ENCODE measurements around the gene CLIC3.

DNA sequence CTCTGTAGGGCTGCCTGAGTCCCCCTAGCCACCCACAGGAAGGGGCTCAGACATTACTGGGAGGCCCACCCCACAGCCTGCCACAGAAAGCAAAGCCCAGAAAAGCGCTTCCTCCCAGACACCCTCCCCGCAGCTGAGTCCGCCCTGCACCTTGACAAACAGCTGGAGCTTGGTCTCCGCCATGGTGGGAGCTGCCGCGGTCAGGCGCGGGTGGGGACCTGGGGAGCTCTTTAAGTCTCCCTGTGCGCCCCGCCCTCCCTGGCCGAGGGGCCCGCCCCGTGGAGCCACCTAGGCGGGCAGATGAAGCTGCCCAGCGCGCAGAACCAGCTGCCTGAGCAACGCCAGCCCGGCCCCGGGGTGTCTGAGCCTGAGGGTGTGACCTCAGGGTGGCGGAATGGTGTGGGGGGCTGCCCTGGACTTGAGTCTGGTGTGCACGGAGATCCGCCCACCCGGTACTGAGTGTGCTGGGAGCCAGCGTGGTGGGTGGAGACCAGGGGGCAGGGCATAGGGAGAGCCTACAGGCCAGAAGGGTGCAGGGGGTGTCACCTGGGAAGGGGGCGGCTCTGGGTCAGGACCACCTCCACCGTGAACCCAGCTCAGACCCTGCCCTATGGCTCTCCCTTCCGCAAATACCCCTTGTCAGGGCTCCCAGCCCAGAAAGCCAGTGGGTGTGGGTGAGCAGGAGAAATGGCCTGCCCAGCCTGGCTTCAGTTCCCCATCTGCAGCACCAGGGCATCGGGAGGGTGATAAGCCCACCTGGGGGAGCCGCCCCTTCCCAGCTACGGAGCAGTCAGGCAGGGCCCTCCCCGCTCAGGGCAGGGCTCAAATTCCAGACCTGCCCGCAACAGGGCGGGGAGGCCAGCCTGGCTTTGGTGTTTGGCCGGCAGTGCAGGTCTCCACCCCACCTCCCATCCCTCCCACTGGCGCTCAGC lies at the start of gene CLIC3:
- TF ChIP-seq, protein P1, sequence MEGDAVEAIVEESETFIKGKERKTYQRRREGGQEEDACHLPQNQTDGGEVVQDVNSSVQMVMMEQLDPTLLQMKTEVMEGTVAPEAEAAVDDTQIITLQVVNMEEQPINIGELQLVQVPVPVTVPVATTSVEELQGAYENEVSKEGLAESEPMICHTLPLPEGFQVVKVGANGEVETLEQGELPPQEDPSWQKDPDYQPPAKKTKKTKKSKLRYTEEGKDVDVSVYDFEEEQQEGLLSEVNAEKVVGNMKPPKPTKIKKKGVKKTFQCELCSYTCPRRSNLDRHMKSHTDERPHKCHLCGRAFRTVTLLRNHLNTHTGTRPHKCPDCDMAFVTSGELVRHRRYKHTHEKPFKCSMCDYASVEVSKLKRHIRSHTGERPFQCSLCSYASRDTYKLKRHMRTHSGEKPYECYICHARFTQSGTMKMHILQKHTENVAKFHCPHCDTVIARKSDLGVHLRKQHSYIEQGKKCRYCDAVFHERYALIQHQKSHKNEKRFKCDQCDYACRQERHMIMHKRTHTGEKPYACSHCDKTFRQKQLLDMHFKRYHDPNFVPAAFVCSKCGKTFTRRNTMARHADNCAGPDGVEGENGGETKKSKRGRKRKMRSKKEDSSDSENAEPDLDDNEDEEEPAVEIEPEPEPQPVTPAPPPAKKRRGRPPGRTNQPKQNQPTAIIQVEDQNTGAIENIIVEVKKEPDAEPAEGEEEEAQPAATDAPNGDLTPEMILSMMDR (IDR thresholded peaks at IDR 0.05) = no peak
- TF ChIP-seq POLR2AphosphoS5 (IDR thresholded peaks at IDR 0.05) (no peak), POLR2A (IDR thresholded peaks at IDR 0.05) (no peak), EP300 (IDR thresholded peaks at IDR 0.05; ENCODE audit: low read depth) (no peak)
